Activated CD8-positive, alpha-beta memory T cell treated with anti-CD3 and anti-CD28 coated beads, Interleukin-2, amount 50 U/mL, for 1 hour (primary cell): Measurements from ENCODE around the gene RSU1.
"Not testable (repeated sequence)": the region's sequence is repeated elsewhere in the genome, so short reads cannot be mapped to it uniquely, and the experiment has no call there.

Experiments
- DNase-seq: peaks from one replicate; pipeline ENCODE4 v3.0.0-alpha.2; 2020; ENCODE audit errors: extremely low read depth

Gene RSU1

GRCh38 chr10:16817125-16818019 lies at the start of gene RSU1:
RSU1 (minus strand) TSS chr10:16817424; CDS start chr10:16817081, 343 bp downstream.
- peak; percentile 100 for DNase-seq

GRCh38 chr10:16866541-16867275 lies 49.5 kb upstream of the RSU1 start:
- no peak for DNase-seq

- no peak for DNase-seq
Measured at GRCh38 chr10:16865766-16866165, 48.5 kb upstream of the RSU1 start.

GRCh38 chr10:16863766-16864165 lies 46.5 kb upstream of the RSU1 start:
- no peak for DNase-seq

- no peak for DNase-seq
Measured at GRCh38 chr10:16857419-16857818, 40.2 kb upstream of the RSU1 start.

- no peak for DNase-seq
Measured at GRCh38 chr10:16856567-16856966, 39.3 kb upstream of the RSU1 start.

- DNase-seq, result no peak
Measured at GRCh38 chr10:16856092-16856491, 38.9 kb upstream of the RSU1 start.

- no peak for DNase-seq
Measured at GRCh38 chr10:16854623-16855022, 37.4 kb upstream of the RSU1 start.

GRCh38 chr10:16853809-16854208 lies 36.6 kb upstream of the RSU1 start:
- no peak for DNase-seq

- no peak for DNase-seq
Measured at GRCh38 chr10:16853201-16853600, 36.0 kb upstream of the RSU1 start.

- no peak for DNase-seq
Measured at GRCh38 chr10:16852624-16853023, 35.4 kb upstream of the RSU1 start.

GRCh38 chr10:16848562-16849154 lies 31.4 kb upstream of the RSU1 start:
- no peak for DNase-seq

GRCh38 chr10:16847644-16848043 lies 30.4 kb upstream of the RSU1 start:
- no peak for DNase-seq

GRCh38 chr10:16845248-16845647 lies 28.0 kb upstream of the RSU1 start:
- no peak for DNase-seq

- no peak for DNase-seq
Measured at GRCh38 chr10:16843252-16843870, 26.1 kb upstream of the RSU1 start.

- DNase-seq, result no peak
Measured at GRCh38 chr10:16835228-16835627, 18.0 kb upstream of the RSU1 start.

GRCh38 chr10:16832351-16833080 lies 15.3 kb upstream of the RSU1 start:
- no peak for DNase-seq

GRCh38 chr10:16828701-16829175 lies 11.5 kb upstream of the RSU1 start:
- DNase-seq, result no peak

GRCh38 chr10:16828114-16828568 lies 10.9 kb upstream of the RSU1 start:
- DNase-seq, result peak; percentile 36

GRCh38 chr10:16827474-16827873 lies 10.2 kb upstream of the RSU1 start:
- DNase-seq, result not testable (repeated sequence)

GRCh38 chr10:16822726-16823360 lies 5.6 kb upstream of the RSU1 start:
- no peak for DNase-seq
